Stimulated activated CD4-positive, alpha-beta T cell treated with anti-CD3 and anti-CD28 coated beads, Interleukin-15, amount 100 ng/mL, for 1 hour (primary cell): ENCODE results near the gene EXOC6B.

Experiments
- DNase-seq, 2 donors: peaks; one replicate each; pipeline ENCODE4 v3.0.0-alpha.2; 2020; ENCODE audit warnings: low read depth in 1 of 2, low spot score in 1 of 2

The EXOC6B gene

DNA sequence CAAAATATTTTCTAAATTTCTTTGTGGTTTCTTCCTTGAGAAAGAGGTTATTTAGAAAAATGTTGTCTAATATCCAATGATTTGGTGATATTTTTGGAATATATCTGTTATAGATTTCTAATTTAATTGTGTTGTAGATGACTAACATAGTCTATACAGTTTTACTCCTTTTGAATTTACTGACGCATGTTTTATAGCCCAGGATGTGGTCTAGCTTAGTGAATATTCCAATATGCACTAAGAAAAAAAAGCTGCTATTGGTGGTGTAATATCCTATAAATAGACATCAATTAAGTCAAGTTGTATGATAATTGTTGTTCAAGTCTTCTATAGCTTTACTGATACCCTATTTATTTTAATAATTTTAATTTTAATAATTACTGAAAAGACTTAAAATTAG is 437.6 kb downstream of the EXOC6B start:
- DNase-seq = no peak

DNA sequence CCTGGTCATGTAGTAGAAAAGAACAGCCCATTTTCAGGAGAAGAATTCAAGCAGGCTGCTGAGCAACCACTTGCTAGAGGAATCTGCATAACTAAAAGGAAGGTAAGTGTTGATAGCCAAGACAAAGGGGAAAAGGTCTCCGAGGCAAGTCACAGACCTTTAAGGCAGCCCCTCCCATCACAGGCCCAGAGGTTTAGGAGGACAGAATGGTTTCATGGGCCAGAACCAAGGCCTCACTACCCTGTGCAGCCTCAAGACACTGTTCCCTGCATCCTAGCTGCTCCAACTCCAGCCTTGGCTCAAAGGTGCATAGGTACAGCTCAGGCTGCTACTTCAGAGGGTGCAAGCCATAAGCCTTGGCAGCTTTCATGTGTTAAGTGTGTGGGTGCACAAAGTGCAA is 439.5 kb downstream of the EXOC6B start:
- DNase-seq = no peak

DNA sequence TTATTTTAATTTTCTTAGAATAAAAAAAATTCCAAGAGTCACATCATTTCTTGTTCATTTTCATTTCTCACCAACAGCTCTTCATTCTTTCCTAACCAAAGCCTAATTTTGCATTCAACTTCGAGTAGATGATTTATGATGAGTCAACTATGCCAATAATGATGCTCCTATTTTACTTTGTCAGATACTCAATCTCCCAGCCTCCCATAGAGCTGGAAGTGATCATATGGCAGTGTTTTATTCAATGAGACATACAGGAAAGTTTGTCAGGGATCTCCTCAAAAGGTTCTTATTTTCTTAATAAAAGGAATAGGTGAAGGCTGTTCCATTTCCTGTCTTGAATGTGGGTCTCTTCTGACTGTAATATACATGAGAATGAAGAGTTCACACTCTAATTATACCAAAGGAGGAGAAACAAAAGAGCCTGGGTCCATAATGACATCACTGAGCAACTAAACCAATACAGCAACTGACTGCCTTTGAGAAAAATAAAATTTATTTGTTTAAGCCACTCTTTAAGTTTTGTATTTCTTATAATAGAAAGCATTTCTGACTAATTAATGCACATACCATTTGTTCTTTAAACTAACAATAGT is 447.0 kb downstream of the EXOC6B start:
- DNase-seq = no peak

- DNase-seq = no peak
Observed at GRCh38 chr2:72367530-72368225, 458.2 kb downstream of the EXOC6B start.

DNA sequence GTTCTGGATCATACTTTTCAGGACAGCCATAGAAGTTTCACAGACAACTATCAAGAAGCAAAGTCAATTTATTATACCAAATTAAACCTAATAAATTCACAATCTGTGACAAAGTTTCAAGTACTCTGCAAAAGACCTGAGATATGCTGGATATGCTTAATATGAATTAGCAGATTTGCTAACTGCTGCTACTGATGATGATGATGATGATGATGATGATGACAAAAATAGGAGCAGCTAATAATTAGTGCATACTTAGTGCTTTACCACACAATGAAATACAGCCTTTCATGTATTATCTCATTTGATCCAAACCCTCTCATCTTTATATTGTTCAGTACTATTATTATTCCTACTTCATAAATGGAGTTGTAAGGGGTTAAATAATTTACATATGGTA is 462.4 kb downstream of the EXOC6B start:
- DNase-seq = no peak

- DNase-seq = no peak
Observed at GRCh38 chr2:72362733-72363132, 463.1 kb downstream of the EXOC6B start.

DNA sequence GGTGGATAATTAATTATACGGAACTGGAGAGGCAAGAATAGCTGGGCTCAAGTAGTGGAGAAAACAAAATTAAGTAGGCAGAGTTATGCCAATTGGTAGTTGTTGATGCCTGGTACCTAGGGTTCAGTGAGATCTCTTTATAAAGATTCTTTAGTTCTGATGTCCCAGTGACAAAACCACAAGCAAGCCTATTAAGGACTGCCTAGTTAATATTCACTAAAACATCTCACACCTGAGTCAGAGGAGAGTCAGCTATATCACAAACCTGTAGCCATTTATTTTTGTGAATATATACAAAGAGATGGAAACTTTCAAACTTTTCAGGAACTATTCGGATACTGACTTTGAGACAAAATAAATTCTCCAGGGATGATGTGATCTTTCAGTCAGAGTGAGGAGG is 464.3 kb downstream of the EXOC6B start:
- no peak for DNase-seq

DNA sequence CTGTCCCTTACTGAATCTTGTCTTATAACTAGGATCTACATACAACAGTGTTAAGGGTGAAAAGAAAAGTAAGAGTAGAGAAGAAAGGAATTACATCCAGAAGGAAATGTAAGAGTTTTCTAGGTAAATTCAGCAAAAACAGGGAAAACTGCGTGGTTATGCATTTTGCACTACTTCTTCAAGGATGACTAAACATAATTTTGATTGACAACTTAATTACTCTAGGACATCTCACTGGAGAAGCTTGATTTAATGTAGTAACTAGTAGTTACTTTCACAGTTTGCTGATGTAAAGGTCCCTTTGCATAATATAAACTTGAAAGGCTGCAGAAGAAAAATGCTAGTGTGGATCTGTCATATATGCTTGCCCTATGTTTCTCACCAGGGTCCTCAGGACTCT is 464.8 kb downstream of the EXOC6B start:
- no peak for DNase-seq

DNA sequence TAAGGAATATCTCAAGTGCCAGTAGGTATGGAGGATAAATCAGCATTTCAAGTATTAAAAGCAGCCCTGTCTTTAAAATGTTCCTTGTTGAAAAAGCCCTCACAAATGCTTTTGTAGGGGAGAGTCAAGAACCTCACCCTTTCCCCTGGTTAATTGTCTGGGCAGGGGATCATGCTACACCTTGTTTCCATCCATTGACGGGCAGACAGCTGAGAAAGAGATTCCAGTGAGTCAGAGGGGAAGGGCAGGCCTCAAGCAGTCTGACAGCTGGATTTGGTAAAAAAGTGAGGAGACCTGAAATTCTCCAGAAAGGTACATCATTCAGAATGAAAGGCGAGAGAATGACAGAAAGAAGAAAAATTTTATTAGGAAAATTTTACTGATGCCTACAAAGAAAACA is 475.0 kb downstream of the EXOC6B start:
- no peak for DNase-seq

GRCh38 chr2:72349016-72349415 is 476.8 kb downstream of the EXOC6B start:
- DNase-seq = no peak

- no peak for DNase-seq
Observed at GRCh38 chr2:72347081-72347480, 478.8 kb downstream of the EXOC6B start.

GRCh38 chr2:72341639-72342038 is 484.2 kb downstream of the EXOC6B start:
- no peak for DNase-seq

- no peak for DNase-seq
Observed at GRCh38 chr2:72340665-72341064, 485.2 kb downstream of the EXOC6B start.

DNA sequence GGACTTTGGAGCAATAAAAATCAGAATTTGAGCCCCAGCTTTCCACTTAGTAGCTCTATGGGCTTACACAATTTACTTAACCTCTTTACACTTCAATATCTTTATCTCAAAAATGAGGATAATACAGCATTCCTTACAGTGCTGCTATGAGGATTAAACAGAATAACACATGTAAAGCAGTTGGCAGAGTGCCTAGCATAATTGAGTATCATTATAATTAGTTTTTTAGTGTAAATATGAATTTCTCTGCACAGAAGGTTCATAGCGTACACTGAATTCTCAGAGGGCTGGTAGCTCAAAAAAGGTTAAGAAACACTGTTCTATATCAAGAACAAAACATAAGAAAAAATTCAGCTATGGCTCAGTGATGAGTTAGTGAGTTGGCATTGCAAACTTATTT is 487.8 kb downstream of the EXOC6B start:
- no peak for DNase-seq

GRCh38 chr2:72332720-72333119 is 493.1 kb downstream of the EXOC6B start:
- DNase-seq = no peak

DNA sequence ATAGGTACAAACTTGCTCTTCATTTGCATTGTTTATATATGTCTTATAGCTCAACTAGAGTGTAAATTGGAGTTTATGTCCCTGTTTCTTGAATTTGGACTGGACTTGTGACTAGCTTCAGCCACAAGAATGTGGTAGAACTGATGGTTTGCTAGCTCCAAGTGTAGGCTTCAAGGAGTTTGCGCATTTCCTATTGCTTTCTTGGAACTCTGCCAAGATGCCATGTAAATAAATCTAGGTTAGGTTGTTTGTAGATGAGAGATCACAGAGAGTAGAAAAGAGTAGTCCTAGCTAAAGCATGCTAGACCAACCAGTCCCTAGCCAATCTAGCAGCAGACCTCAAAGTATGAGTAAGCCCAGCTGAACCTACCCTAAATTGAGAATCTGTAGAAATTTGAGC is 495.2 kb downstream of the EXOC6B start:
- no peak for DNase-seq

DNA sequence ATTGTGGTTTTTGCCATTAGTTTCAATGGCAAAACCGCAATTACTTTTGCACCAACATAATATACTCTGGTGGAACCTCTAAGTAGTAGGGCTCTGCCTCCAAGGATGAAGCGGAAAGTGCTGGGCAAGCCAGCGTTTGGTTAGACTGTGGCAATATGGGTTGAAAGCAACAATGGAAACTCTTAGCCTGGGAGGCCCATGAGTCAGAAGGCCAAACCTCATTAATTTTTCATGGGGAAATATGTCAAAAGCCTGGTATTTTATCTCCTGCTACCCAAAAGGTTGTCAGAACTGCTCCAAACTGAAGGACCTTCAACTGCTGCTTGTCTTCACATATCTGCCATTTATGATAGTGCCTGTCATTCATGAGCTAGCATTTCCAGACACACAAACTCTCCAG is 499.1 kb downstream of the EXOC6B start:
- no peak for DNase-seq

GRCh38 chr2:72325592-72326422 is 500.0 kb downstream of the EXOC6B start:
- no peak for DNase-seq

GRCh38 chr2:72316774-72317173 is 509.1 kb downstream of the EXOC6B start:
- DNase-seq = no peak

DNA sequence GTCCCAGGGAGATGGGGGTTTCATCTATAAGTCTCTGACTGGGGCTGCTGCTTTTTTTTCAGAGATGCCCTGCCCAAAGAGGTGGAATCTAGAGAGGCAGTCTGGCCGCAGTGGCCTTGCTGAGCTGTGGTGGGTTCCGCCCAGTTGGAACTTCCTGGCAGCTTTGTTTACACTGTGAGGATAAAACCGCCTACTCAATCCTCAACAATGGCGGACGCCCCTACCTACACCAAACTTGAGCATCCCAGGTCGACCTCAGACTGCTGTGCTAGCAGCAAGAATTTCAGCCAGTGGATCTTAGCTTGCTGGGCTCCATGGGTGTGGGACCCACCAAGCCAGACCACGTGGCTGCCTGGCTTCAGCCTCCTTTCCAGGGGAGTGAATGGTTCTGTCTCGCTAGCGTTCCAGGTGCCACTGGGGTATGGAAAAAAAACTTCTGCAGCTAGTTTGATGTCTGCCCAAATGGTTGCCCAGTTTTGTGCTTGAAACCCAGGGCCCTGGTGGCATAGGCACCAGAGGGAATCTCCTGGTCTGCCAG is 525.6 kb downstream of the EXOC6B start:
- DNase-seq = no peak

- DNase-seq = no peak
Observed at GRCh38 chr2:72293620-72294019, 532.2 kb downstream of the EXOC6B start.

DNA sequence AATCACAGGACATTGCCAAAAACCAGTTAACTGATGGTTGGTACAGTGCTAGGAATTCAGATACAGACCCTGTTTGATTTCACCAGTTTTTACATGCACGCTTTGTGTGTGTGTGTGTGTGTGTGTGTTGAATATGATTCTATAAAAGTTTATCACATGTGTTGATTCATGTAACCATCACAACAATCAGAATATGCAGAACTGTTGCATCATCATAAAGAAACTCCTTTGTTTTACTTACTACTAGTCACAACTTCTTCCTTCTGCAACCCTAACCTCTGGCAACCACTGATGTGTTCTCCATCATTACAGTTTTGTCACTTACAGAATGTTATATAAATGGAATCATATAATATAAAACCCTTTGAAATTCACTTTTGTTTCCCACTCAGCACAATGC is 533.4 kb downstream of the EXOC6B start:
- DNase-seq = no peak
